Amygdala (tissue), 56 donors: ENCODE data around the gene PAQR5.
"Not testable (repeated sequence)": the region's sequence is repeated elsewhere in the genome, so short reads cannot be mapped to it uniquely, and the experiment has no call there.

Source experiments
- DNase-seq, 56 donors: peaks; one replicate each; lab custom pipeline; 2025; lab: John Stamatoyannopoulos, UW

Gene PAQR5

GRCh38 chr15:69292826-69293420 lies 5.8 kb upstream of the PAQR5 start:
- DNase-seq, result no peak

GRCh38 chr15:69293741-69294615 lies 4.7 kb upstream of the PAQR5 start:
- no peak for DNase-seq

GRCh38 chr15:69296606-69297005 lies 2.1 kb upstream of the PAQR5 start:
- no peak for DNase-seq

- no peak for DNase-seq
Measured at GRCh38 chr15:69297642-69298353, 914 bp upstream of the PAQR5 start.

GRCh38 chr15:69298354-69298696 lies 387 bp upstream of the PAQR5 start:
- no peak for DNase-seq

- DNase-seq, result no peak
Measured at GRCh38 chr15:69299451-69299886, 757 bp downstream of the PAQR5 start.

GRCh38 chr15:69299943-69300588 lies 1.4 kb downstream of the PAQR5 start:
- no peak for DNase-seq

- DNase-seq, result not testable (repeated sequence)
Measured at GRCh38 chr15:69301101-69301500, 2.4 kb downstream of the PAQR5 start.

GRCh38 chr15:69302087-69302486 lies 3.4 kb downstream of the PAQR5 start:
- DNase-seq, result not testable (repeated sequence)

GRCh38 chr15:69302929-69303328 lies 4.2 kb downstream of the PAQR5 start:
- no peak for DNase-seq

GRCh38 chr15:69303337-69304181 lies 4.8 kb downstream of the PAQR5 start:
- no peak for DNase-seq

- no peak for DNase-seq
Measured at GRCh38 chr15:69304182-69304545, 5.5 kb downstream of the PAQR5 start.

GRCh38 chr15:69305204-69305931 lies 6.7 kb downstream of the PAQR5 start:
- no peak for DNase-seq

GRCh38 chr15:69305933-69306568 lies 7.3 kb downstream of the PAQR5 start:
- DNase-seq, result no peak

GRCh38 chr15:69307939-69308338 lies 9.2 kb downstream of the PAQR5 start:
- no peak for DNase-seq

- no peak for DNase-seq
Measured at GRCh38 chr15:69308949-69309348, 10.2 kb downstream of the PAQR5 start.

- DNase-seq, result no peak
Measured at GRCh38 chr15:69311319-69311721, 12.6 kb downstream of the PAQR5 start.

GRCh38 chr15:69313432-69314000 lies 14.8 kb downstream of the PAQR5 start:
- no peak for DNase-seq

- DNase-seq, result no peak
Measured at GRCh38 chr15:69314131-69314530, 15.4 kb downstream of the PAQR5 start.
